ENCODE results near the gene GAK.

GAK gene

DNA sequence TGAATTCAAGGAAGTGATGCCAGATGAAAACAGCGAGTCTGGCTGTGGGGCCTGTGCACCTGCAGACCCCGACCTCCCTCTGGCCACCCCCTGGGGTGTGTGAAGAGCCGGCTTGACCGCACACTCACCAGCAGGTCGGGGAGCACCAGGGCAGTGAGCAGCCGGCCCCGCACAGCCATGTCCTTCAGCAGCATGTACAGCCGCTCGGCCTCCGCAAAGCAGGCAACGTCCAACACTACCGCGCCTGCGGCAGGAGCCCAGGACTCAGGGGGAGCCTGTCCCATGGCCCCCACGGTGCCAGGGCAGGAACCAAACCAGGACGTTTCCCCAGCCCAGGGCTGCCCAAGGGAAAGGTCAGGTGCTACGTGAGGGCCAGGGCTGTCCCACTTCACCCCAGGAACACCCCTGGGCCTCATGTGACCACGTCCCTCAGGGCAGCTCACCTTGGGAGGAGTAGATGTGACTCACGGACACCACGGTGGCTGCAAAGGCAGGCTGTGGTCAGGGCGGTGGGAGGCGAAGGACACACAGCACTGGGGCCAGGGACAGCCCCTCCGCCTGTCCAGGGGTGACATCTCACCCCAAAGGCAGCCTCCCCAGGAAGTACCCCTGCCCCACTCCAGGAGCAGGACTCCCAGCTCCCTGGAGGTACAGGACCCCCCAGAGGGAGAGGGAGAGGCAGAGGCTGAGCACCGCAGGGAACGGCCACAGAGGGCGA, 33.1 kb upstream of the GAK start:
- no peak for DNase-seq (ENCODE audit: insufficient read length, low spot score)
- FAIRE-seq = no peak

DNA sequence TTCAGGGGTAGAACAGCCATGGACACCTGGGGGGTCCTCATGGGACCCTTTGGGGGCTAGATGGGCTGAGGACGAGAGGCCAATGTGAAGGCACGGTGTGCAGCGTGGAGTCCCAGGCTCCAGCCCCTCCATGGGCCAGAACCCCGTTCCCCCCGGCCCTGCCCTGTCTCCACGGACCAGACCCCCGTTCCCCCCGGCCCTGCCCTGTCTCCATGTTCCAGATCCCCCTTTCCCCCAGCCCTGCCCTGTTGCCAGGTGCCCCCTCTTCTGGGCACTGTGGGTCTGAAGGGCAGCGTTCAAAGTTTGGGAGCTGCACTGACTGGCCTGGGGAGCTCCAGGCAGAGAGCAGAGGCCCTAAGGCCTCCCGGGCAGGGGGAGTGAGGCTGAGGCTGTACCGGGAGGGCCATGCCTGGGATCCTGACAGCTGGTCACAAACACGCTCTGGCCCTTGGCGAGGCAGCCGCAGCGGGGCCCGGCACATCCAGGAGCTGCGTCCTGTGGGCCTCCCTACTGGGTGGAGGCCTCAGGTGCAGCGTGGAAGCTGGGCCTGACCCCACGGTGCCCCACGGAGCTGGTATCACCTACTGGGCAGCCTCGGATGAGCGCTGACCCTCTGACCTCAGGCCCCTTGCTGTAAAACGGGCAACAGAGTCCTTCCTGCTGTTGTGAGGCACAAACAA, 32.4 kb upstream of the GAK start:
- no peak for DNase-seq (ENCODE audit: insufficient read length, low spot score)
- no peak for FAIRE-seq

DNA sequence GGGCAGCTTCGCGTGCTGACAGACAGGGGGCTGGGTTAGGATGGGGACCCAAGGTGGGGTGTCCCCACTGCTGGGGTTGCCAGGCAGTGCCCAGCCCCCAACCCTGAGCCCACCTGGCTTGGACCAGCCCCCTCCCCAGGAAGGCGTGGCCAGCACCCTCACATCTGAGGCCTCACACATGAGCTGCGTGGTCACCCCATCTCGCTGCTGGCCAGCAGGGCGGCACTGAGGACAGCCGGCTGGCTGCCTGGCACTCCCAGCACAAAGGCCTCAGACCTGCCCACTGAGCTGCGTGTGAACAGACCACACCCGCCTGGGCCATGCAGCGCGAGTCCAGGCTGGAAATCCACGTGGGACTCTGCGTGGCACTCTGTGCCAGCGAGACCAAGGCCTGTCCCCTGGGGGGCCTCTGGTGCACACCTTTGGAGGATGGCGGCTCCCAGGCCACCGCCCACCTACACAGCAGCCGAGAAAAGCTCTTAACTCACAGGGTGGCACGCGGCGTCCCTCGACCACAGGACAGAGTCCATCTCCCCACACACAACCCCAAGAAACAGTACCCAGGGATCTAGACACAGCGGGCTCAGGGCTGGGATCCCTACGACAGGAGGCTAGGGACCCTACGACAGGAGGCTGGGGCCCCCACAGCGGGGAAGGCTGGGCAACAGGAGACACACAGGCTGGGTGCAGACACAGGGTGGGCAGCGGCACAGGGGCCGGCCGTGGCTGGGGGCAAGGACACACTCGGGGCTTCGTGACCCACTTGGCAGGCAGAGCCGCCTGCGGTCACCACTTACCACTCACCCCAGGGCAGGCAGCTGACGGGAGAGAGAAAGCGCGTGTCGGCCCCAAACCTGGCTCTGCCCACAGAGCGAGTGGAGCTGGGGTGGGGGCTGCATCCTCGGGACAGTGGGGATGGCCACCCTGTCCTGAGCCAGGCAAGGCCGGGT, 31.4 kb upstream of the GAK start:
- no peak for DNase-seq (ENCODE audit: insufficient read length, low spot score)
- FAIRE-seq = no peak

DNA sequence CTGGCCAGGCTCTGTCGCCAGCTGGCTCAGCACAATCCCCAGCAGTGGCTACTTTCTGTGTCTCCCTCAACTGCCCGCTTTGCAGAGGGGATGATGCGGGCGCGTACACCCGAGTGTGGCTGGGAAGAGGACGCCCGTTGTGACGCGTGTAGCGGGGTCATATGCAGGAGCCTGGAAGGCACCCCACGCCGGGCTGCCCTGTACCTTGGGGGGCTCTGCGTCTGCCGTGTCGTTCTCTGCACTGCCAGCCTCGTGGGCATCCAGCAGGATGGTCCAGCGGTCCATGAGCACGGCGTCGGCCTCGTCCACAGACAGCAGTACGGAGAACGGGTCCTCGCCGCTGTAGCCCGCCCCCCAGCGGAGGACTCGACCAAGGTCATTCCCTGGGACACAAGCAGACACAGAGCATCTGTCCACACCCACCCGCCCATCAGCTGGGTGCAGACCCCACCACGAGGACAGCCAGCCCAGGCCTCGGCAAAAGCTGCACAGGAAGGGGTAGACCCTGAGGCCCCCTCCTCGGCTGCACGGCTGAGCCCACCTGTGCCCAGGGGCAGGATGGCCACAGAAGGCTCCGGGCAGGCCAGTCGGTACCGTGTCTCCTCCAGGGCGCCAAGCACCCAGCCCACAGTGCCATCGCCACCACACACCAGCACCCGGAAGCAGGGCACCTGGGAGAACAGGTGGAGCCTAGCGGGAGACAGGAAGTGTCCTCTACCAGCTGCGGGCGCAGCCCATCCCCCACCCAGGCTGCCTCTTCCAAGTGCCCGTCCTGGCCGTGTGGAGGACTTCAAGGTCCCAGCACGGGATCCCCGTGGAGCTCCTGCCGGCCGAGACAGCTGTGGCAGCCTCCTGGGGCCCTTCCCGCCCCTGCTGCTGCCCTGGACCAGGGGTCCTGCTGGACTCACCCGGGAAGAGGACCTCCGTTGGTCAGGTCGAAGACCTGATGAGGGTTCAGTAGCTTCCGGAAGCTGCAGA, 30.4 kb upstream of the GAK start:
- DNase-seq (ENCODE audit: insufficient read length, low spot score) = no peak
- FAIRE-seq = no peak

DNA sequence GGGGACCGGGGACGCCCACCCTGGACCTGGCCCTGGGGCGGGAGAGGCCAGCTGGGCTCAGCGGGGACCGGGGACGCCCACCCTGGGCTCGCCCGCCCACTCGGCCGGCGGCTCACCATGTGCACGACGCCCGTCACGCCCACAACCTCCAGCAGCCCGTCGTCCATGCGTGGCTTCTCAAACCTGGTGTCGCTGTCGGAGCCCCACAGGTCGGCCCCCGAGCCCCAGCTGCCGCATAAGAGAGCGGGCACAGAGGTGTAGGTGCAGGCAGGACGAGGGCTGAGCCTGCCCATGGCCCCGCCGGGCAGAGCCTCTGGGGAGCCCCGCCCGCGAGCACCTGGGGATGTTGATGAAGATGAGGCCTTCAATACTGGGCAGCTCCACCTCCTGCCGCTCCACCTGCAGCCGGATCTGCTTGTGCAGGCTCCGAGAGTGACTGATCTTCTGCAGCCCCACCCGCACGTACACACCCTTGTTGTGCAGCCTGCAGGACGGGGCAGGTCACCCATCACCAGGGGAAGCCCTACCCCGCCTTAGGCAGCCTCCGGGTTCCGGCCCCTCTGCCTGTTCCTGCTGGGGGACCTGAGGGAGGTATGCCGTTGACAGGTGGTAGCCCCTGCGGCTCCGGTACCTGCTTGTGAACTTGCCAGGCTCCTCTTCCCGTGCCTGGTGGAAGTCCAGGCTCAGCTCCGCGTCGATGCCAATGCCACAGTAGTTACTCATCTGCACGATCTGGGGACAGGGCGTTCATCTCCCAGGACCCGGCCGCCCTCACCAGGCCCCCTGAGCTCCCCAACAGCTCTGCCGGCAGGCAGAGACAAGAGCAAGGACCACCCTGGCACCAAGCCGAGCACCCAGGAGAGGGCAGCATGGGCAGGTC, 29.5 kb upstream of the GAK start:
- no peak for FAIRE-seq
- DNase-seq (ENCODE audit: insufficient read length, low spot score) = no peak

DNA sequence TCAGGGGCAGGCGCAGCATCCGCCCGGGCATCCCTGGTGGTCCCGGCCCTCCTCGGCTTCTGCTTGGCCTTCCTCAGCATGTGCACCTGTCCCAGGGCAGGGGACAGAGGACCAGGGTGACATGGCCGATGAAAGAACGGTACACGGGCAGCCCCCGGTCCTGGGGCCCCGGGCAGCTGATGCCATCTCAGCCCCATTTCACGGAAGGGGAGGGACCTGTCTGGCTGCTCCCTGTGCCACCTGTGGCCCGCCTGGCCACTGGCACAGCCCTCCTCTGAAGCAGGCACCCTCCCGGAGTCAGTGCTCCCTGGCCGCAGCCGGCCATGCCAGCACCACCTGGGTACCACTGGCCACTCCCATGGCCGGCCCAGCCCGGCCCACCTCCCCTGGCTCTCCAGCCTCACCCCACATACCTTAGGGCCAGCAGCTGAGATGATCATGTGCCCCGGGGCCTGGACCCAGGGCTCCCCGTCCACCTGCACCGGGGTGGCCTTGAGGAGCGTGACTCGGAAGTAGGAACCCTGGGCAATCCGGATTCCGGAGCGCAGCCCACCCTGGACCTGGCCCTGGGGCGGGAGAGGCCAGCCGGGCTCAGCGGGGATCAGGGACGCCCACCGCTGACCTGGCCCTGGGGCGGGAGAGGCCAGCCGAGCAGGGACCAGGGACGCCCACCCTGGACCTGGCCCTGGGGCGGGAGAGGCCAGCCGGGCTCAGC, 28.7 kb upstream of the GAK start:
- FAIRE-seq = no peak
- DNase-seq (ENCODE audit: insufficient read length, low spot score) = no peak

DNA sequence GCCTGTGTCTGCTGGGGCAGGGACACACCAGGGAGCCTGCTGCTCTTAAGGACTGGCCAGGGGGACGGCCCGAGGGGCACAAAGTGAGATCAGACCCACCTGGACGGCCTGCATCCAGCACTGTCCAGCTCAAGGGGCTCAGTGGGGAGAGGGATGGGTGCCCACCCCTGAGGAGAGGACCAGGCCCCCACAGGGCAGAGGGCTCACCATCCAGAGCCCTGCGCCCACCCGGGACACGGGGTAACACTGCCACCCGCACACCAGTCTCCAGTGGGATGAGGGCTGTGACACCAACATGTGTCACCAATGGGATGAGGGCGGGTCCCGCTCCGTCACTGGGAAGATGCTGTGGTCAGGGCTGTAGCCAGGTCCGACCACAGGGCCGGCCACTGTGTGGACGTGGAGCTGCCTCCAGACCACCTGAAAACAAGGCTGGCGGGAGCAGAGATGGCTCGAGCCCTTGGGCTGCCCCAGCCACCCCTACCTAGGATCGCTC, 28.1 kb upstream of the GAK start:
- FAIRE-seq = no peak
- DNase-seq (ENCODE audit: insufficient read length, low spot score) = no peak

DNA sequence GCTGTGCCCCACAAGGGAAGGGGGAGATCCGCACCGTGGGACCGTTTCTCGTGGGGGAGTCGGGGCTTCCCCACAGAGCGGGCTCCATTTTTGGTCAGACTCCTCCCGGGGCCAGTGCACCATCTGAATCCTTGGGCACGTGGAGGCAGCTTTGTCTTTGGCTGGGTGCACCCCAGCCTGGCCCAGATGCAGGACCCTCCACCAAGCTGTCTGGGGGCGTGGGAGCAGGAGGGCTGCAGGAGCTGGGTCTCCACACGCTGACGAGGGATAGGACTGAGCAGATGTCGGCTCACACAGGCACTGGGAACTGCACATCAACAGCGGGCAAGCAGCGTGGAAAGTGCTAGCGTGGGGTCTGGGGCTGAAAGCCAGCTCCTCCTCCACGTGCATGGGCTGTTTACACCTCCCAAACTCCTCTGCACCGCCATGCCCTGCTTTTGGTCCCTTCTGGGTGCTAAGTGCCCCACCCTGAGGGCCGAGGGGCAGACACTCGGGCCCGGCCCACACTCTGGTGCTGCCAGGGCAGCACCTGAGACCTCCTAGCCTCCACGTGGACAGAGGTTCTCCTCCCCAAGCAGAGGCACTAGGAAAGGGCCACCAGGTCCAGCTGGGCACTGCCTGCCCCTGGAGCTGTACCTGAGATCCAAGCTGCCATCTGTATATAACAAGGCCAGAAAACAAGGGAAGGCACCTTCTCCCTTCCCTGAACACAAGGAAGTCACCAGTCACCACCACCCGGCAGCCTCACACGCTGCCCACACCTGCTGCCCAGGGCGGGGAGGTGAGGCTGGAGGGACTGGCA, 27.4 kb upstream of the GAK start:
- FAIRE-seq = no peak
- no peak for DNase-seq (ENCODE audit: insufficient read length, low spot score)

DNA sequence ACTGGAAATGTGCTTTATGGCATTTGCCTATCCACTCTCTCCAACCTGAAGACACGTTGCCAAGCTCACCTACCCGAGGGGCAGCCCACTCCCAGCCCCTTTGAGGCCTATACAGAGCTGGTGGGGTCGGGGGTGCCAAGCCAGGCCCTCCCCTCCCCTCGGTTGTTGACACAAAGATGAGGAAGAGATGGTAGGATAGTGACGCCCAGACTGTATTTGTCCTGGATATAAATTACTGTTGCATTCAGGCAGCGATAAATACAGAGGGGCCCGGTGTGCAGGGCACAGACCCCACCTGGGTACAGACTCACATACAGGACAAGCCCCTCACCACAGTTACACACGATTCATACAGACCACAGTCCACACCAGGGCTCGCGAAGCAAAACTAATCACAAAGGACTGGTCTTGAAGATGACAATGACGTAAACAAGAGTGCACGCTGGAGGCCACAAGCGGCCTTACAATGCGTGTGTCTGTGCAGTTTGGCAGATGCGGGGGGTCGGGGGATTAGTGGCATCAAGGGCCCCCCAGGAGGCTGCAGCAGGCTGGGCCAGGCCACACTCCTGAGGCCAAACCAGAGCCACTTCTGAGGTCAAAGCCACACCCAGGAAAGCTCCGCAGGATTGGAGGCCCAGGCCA, 26.7 kb upstream of the GAK start:
- DNase-seq (ENCODE audit: insufficient read length, low spot score) = no peak
- no peak for FAIRE-seq

DNA sequence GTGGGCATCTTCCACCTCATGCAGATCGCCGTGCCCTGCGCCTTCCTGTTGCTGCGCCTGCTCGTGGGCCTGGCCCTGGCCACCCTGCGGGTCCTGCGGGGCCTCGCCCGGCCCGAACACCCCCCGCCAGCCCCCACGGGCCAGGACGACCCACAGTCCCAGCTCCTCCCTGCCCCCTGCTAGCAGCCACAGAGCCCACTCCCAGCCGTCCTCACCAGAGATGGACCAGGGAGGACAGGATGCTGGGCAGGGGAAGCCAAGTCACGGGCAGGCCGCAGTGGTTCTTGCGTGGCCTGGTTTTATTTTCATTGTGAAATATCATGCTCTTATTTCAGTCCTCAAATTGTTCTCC, 26.2 kb upstream of the GAK start:
- FAIRE-seq (no peak), DNase-seq (ENCODE audit: insufficient read length, low spot score) (no peak)

DNA sequence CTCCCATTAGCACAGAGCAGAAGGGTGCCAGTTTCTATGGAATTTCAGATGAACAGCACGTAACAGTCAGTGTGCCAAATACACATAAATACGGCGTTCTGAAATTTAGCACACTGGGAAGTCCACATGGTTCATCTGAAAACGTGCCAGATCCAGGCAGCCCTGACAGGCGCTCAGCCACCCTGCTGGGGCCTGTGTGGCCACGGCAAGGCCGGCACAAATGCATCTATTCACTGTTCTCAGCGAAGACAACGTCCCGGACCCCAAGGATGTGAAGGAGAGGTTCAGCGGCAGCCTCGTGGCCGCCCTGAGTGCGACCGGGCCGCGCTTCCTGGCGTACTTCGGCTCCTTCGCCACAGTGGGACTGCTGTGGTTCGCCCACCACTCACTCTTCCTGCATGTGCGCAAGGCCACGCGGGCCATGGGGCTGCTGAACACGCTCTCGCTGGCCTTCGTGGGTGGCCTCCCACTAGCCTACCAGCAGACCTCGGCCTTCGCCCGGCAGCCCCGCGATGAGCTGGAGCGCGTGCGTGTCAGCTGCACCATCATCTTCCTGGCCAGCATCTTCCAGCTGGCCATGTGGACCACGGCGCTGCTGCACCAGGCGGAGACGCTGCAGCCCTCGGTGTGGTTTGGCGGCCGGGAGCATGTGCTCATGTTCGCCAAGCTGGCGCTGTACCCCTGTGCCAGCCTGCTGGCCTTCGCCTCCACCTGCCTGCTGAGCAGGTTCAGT, 25.6 kb upstream of the GAK start:
- DNase-seq (ENCODE audit: insufficient read length, low spot score) (no peak), FAIRE-seq (no peak)

DNA sequence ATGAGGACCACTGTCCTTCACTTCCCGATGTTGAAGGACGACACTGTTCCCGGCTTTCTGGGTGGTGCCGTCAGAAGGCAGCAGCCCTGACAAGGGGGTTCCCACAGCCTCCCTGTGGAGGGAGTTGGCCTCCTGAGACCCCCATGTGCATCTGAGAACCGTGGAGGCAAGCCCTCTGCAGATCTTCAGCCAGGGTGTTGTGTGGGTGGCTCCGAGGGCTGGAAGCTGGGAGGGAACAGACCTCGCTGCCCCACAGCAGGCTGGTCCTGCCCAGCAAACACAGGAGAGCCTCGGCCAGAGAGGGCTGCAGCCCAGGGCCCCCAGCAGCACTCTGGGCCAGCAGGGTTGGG, 25.1 kb upstream of the GAK start:
- no peak for FAIRE-seq
- no peak for DNase-seq (ENCODE audit: insufficient read length, low spot score)

DNA sequence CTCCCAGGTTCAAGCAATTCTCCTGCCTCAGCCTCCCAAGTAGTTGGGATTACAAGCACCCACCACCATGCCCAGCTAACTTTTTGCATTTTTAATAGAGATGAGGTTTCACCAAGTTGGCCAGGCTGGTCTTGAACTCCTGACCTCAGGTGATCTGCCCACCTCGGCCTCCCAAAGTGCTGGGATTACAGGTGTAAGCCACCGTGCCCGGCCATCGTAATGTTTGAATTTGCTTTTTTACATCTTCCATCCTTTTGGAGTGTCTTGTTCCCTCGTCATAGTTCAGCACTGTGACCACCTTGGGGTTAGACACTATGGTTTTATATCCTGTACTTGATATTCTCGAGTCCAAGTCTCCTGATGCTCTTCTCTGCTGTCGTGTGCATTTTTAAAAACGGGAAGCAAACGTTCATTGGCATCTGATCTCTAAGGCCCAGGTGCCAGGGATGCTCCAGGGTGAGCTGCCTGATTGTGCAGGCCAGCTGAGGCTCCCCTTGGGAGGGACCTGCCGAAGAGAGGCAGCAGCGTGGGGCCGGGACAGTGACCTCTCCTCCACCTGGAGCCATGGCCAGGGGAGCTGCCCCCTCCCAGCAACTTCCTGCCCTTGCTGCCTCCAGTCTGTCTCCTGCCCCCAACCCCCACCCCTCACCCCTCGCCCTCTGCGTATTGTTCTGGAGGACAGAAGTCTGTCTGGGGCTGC, 24.6 kb upstream of the GAK start:
- FAIRE-seq (no peak), DNase-seq (ENCODE audit: insufficient read length, low spot score) (no peak)

DNA sequence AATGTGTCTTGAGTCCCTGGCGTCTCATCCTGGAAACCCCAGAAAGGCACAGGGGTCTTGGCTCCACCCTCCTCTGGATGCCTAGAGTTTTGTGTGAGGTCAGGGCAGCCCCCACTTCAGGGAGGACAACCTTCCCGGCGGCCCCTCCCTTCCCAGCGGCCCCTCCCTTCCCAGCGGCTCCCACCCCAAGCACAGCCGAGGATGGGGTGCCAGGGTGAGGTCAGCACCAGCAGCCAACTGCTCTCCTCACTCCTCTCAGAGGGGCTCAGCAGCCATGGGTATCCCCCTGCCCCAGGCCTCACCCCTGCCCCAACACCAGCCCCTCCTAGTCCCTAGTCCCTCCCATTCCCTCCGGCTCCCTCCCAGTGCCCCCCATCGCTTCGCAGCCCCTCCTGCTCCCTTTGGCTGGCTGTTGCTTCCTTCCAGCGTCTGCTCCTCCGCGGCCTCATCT, 23.8 kb upstream of the GAK start:
- FAIRE-seq (no peak), DNase-seq (ENCODE audit: insufficient read length, low spot score) (no peak)

DNA sequence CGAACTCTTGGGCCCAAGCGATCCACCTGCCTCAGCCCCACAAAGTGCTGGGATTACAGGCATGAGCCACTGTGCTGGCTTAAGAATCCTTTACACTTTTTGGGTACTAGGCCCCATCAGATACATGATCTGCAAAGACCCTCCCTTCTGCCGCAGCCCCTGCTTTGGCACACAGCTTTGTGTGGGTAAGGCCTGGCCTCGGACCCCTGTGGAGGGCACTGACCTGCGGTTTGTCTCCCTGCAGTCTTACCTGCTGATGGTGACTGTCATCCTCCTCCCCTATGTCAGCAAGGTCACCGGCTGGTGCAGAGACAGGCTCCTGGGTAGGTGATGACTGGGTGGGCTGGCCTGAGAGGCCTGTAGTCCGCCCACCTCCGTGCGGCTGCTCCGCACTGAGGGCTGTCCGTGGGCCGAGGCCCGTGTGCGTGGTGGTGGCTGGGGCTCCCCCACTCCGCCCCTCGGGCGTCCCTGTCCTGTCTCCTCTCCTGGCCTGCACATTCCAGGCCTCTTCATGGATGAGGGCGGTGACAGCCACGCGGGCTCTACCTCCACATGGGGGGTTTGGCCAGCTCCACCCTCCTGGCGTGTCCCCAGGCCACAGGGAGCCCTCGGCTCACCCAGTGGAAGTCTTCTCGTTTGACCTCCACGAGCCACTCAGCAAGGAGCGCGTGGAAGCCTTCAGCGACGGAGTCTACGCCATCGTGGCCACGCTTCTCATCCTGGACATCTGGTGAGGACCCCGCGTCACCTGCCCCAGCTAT, 23.2 kb upstream of the GAK start:
- no peak for DNase-seq (ENCODE audit: insufficient read length, low spot score)
- no peak for FAIRE-seq
